PFSK-1 (cell line): ENCODE measurements around the gene PSMB2.

Experiments
- FOXP2 ChIP-seq: optimal IDR thresholded peaks from 2 replicates; pipeline ENCODE3; 2011; ENCODE audit warnings: borderline replicate concordance, control low read depth, inconsistent platforms; ENCODE audit not compliant: insufficient read depth; ENCODE audit errors: extremely low read length, extremely low read depth
- POLR2AphosphoS5 ChIP-seq: IDR thresholded peaks from 2 replicates; pipeline ENCODE4 v1.6.1; 2012; ENCODE audit warnings: low read depth, mild to moderate bottlenecking, control low read depth, low read length, moderate library complexity
- SIN3A ChIP-seq: IDR thresholded peaks from 2 replicates; pipeline ENCODE4 v1.6.1; 2012; ENCODE audit warnings: mild to moderate bottlenecking, low read length, moderate library complexity, borderline replicate concordance; ENCODE audit not compliant: insufficient read depth
- TAF1 ChIP-seq: IDR thresholded peaks from 2 replicates; pipeline ENCODE4 v1.6.1; 2012; ENCODE audit warnings: low read length, control low read depth, borderline replicate concordance; ENCODE audit not compliant: insufficient read depth
- TF ChIP-seq, protein P1 (sequence below), 2 experiments: IDR thresholded peaks; 2 replicates each; pipeline versions ENCODE4 v1.6.1 to v1.8.0; 2011 to 2012; ENCODE audit warnings: low read depth in 2 of 2, low read length in 2 of 2, control low read depth in 1 of 2, inconsistent platforms in 1 of 2, mild to moderate bottlenecking in 1 of 2, moderate library complexity in 1 of 2; ENCODE audit not compliant: insufficient read depth in 1 of 2

DNA sequence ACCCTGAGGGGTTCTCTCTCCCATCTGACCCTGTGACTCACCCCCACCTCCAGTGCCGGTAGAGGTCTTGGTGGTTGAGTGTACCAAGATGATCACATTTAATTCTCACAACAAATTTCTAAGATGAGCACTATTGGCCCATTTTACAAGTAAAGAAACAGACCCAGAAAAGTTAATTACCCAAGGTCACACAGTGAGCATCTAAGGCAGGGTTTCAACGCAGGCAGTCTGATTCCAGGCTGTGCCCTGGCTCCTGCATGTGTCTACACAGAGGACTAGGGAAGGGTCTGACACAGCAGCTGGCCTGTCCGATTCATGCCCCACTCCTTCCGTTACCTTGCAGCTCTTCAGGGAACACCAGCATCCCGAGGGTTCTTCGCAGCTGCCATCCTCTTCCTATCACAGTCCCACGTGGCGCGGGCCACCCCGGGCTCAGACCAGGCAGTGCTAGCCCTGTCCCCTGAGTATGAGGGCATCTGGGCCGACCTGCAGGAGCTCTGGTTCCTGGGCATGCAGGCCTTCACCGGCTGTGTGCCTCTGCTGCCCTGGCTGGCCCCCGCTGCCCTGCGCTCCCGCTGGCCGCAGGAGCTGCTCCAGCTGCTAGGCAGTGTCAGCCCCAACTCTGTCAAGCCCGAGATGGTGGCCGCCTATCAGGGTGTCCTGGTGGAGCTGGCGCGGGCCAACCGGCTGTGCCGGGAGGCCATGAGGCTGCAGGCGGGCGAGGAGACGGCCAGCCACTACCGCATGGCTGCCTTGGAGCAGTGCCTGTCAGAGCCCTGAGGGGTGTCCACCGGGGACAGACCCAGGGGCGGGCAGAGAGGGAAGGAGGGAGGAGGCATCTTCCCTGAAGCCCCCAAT, 76.2 kb downstream of the PSMB2 start:
- TF ChIP-seq, protein P1, sequence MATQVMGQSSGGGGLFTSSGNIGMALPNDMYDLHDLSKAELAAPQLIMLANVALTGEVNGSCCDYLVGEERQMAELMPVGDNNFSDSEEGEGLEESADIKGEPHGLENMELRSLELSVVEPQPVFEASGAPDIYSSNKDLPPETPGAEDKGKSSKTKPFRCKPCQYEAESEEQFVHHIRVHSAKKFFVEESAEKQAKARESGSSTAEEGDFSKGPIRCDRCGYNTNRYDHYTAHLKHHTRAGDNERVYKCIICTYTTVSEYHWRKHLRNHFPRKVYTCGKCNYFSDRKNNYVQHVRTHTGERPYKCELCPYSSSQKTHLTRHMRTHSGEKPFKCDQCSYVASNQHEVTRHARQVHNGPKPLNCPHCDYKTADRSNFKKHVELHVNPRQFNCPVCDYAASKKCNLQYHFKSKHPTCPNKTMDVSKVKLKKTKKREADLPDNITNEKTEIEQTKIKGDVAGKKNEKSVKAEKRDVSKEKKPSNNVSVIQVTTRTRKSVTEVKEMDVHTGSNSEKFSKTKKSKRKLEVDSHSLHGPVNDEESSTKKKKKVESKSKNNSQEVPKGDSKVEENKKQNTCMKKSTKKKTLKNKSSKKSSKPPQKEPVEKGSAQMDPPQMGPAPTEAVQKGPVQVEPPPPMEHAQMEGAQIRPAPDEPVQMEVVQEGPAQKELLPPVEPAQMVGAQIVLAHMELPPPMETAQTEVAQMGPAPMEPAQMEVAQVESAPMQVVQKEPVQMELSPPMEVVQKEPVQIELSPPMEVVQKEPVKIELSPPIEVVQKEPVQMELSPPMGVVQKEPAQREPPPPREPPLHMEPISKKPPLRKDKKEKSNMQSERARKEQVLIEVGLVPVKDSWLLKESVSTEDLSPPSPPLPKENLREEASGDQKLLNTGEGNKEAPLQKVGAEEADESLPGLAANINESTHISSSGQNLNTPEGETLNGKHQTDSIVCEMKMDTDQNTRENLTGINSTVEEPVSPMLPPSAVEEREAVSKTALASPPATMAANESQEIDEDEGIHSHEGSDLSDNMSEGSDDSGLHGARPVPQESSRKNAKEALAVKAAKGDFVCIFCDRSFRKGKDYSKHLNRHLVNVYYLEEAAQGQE (IDR thresholded peaks at IDR 0.05; ENCODE audit: insufficient read depth in 1 of 2, low read depth in 2 of 2, low read length in 2 of 2): no peak
- no peak for TF ChIP-seq POLR2AphosphoS5
- TF ChIP-seq FOXP2: no peak
- no peak for TF ChIP-seq SIN3A
- TF ChIP-seq TAF1: no peak
